GM23338 (cell line): ENCODE measurements around the gene TPX2. TPM values are rescaled to one million over a fixed set of nuclear protein-coding genes. Genes with fewer than 3 reads are reported as not detected.

Experiments
- ATAC-seq: fragments of 200-7000 bp; cut with Tn5 transposase; 3 replicates; pipeline ENCODE4 v1.9.1; 2020
- DNase-seq: peaks from one replicate; pipeline ENCODE4 v3.0.0-alpha.2; 2015; ENCODE audit warnings: low spot score
- H2AFZ ChIP-seq: fragments of 200-600 bp; sonication (generic); 2 replicates; pipeline ENCODE4 v1.8.0; 2016; ENCODE audit warnings: antibody characterized with exemption, mild to moderate bottlenecking, moderate library complexity
- H3F3A ChIP-seq: fragments of 200-600 bp; sonication (generic); replicated peaks from 2 replicates; pipeline ENCODE4 v1.8.0; 2017; ENCODE audit warnings: antibody characterized with exemption, mixed run types, low read depth
- H3K27ac ChIP-seq: fragments of 200-600 bp; sonication (generic); 2 replicates; pipeline ENCODE4 v1.6.1; 2016; ENCODE audit warnings: low read depth
- H3K27me3 ChIP-seq: fragments of 200-600 bp; sonication (generic); 2 replicates; pipeline ENCODE4 v1.8.0; 2016; ENCODE audit warnings: mild to moderate bottlenecking, mixed run types, moderate library complexity; ENCODE audit not compliant: insufficient read depth
- H3K36me3 ChIP-seq: fragments of 200-600 bp; sonication (generic); 2 replicates; pipeline ENCODE4 v1.8.0; 2016; ENCODE audit warnings: mild to moderate bottlenecking; ENCODE audit not compliant: insufficient read depth
- H3K4me1 ChIP-seq: fragments of 200-600 bp; sonication (generic); 2 replicates; pipeline ENCODE4 v1.8.0; 2016; ENCODE audit warnings: mild to moderate bottlenecking, moderate library complexity; ENCODE audit not compliant: insufficient read depth
- H3K4me2 ChIP-seq: fragments of 200-600 bp; sonication (generic); 2 replicates; pipeline ENCODE4 v1.7.1; 2017; ENCODE audit warnings: mixed run types
- H3K4me3 ChIP-seq: fragments of 200-600 bp; sonication (generic); 2 replicates; pipeline ENCODE4 v1.6.1; 2016; ENCODE audit warnings: mixed run types
- H3K79me2 ChIP-seq: fragments of 200-600 bp; sonication (generic); replicated peaks from 2 replicates; pipeline ENCODE4 v1.8.0; 2017; ENCODE audit warnings: mild to moderate bottlenecking; ENCODE audit not compliant: insufficient read depth
- H3K9me2 ChIP-seq: fragments of 200-600 bp; sonication (generic); 2 replicates; pipeline ENCODE4 v1.8.0; 2017; ENCODE audit not compliant: insufficient read depth
- H4K20me1 ChIP-seq: fragments of 200-600 bp; sonication (generic); replicated peaks from 2 replicates; pipeline ENCODE4 v1.8.0; 2017; ENCODE audit warnings: mild to moderate bottlenecking; ENCODE audit not compliant: insufficient read depth
- H3K27ac Mint-ChIP-seq: 2 replicates; pipeline ENCODE4 v1.8.0; 2020; ENCODE audit warnings: inconsistent platforms, mild to moderate bottlenecking, moderate library complexity, mixed read lengths
- H3K27me3 Mint-ChIP-seq: 3 replicates; pipeline ENCODE4 v1.8.0; 2022; ENCODE audit warnings: low read depth, mild to moderate bottlenecking, moderate library complexity, mixed read lengths, inconsistent platforms; ENCODE audit not compliant: insufficient read depth, poor library complexity
- H3K36me3 Mint-ChIP-seq: 3 replicates; pipeline ENCODE4 v1.8.0; 2021; ENCODE audit warnings: low read depth, mild to moderate bottlenecking, inconsistent platforms, moderate library complexity, mixed read lengths
- H3K4me1 Mint-ChIP-seq: 3 replicates; pipeline ENCODE4 v1.8.0; 2020; ENCODE audit warnings: mild to moderate bottlenecking, inconsistent platforms, mixed read lengths
- H3K4me3 Mint-ChIP-seq: 3 replicates; pipeline ENCODE4 v1.8.0; 2021; ENCODE audit warnings: moderate library complexity, mild to moderate bottlenecking, inconsistent platforms, mixed read lengths
- H3K9me3 Mint-ChIP-seq: 3 replicates; pipeline ENCODE4 v1.8.0; 2020; ENCODE audit warnings: moderate library complexity, mild to moderate bottlenecking, inconsistent platforms, mixed read lengths
- CTCF ChIP-seq, 2 experiments: fragments of 200-600 bp in 1 of 2; sonication (generic) in 1 of 2; conservative IDR thresholded peaks; 2 replicates each; pipeline versions ENCODE4 v1.5.1 to v1.6.1; 2016 to 2017; ENCODE audit warnings: antibody characterized with exemption in 2 of 2, low read depth in 2 of 2, mild to moderate bottlenecking in 2 of 2, moderate library complexity in 1 of 2
- ETS1 ChIP-seq: IDR thresholded peaks from 2 replicates; pipeline ENCODE4 v1.6.1; 2016; ENCODE audit warnings: antibody characterized with exemption
- NANOG ChIP-seq: IDR thresholded peaks from 2 replicates; pipeline ENCODE4 v1.6.1; 2016; ENCODE audit warnings: antibody characterized with exemption, borderline replicate concordance
- ZNF114 ChIP-seq: fragments of 250-450 bp; sonication (Bioruptor Pico); IDR thresholded peaks from 2 replicates; pipeline ENCODE4 v1.5.0; 2020; ENCODE audit warnings: mild to moderate bottlenecking, moderate library complexity
- polyA plus RNA-seq: library from polyadenylated mRNA; unstranded; fragments of >200 nt; fragmentation: Nextera tagmentation; extraction: Ambion mirVana; gene quantifications from 2 replicates; pipeline ENCODE4 v1.2.1, GENCODE V29; 2016
- total RNA-seq: library from RNA; depleted of rRNA; stranded (reverse); fragments of >200 nt; shearing (Covaris generic); gene quantifications from 2 replicates; pipeline ENCODE4 v1.2.3, GENCODE V29; 2014
- TF ChIP-seq, protein P1 (sequence below): fragments of 250-450 bp; sonication (Bioruptor Pico); IDR thresholded peaks from 2 replicates; pipeline ENCODE4 v1.5.0; 2020; ENCODE audit warnings: mild to moderate bottlenecking, moderate library complexity
- TF ChIP-seq, protein P2 (sequence below): IDR thresholded peaks from one replicate; pipeline ENCODE4 v1.6.1; 2018; ENCODE audit warnings: antibody characterized with exemption; ENCODE audit not compliant: unreplicated experiment

TPX2 gene
- total and polyA plus RNA-seq, 2 experiments from 2014 or later, result 101 to 159 TPM

- TF ChIP-seq, protein P1, sequence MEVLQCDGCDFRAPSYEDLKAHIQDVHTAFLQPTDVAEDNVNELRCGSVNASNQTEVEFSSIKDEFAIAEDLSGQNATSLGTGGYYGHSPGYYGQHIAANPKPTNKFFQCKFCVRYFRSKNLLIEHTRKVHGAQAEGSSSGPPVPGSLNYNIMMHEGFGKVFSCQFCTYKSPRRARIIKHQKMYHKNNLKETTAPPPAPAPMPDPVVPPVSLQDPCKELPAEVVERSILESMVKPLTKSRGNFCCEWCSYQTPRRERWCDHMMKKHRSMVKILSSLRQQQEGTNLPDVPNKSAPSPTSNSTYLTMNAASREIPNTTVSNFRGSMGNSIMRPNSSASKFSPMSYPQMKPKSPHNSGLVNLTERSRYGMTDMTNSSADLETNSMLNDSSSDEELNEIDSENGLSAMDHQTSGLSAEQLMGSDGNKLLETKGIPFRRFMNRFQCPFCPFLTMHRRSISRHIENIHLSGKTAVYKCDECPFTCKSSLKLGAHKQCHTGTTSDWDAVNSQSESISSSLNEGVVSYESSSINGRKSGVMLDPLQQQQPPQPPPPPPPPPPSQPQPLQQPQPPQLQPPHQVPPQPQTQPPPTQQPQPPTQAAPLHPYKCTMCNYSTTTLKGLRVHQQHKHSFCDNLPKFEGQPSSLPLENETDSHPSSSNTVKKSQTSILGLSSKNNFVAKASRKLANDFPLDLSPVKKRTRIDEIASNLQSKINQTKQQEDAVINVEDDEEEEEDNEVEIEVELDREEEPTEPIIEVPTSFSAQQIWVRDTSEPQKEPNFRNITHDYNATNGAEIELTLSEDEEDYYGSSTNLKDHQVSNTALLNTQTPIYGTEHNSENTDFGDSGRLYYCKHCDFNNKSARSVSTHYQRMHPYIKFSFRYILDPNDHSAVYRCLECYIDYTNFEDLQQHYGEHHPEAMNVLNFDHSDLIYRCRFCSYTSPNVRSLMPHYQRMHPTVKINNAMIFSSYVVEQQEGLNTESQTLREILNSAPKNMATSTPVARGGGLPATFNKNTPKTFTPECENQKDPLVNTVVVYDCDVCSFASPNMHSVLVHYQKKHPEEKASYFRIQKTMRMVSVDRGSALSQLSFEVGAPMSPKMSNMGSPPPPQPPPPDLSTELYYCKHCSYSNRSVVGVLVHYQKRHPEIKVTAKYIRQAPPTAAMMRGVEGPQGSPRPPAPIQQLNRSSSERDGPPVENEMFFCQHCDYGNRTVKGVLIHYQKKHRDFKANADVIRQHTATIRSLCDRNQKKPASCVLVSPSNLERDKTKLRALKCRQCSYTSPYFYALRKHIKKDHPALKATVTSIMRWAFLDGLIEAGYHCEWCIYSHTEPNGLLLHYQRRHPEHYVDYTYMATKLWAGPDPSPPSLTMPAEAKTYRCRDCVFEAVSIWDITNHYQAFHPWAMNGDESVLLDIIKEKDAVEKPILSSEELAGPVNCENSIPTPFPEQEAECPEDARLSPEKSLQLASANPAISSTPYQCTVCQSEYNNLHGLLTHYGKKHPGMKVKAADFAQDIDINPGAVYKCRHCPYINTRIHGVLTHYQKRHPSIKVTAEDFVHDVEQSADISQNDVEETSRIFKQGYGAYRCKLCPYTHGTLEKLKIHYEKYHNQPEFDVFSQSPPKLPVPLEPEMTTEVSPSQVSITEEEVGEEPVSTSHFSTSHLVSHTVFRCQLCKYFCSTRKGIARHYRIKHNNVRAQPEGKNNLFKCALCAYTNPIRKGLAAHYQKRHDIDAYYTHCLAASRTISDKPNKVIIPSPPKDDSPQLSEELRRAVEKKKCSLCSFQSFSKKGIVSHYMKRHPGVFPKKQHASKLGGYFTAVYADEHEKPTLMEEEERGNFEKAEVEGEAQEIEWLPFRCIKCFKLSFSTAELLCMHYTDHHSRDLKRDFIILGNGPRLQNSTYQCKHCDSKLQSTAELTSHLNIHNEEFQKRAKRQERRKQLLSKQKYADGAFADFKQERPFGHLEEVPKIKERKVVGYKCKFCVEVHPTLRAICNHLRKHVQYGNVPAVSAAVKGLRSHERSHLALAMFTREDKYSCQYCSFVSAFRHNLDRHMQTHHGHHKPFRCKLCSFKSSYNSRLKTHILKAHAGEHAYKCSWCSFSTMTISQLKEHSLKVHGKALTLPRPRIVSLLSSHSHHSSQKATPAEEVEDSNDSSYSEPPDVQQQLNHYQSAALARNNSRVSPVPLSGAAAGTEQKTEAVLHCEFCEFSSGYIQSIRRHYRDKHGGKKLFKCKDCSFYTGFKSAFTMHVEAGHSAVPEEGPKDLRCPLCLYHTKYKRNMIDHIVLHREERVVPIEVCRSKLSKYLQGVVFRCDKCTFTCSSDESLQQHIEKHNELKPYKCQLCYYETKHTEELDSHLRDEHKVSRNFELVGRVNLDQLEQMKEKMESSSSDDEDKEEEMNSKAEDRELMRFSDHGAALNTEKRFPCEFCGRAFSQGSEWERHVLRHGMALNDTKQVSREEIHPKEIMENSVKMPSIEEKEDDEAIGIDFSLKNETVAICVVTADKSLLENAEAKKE (CRISPR knock-in tag), result no peak
- TF ChIP-seq ZNF114 (CRISPR knock-in tag), result no peak
- TF ChIP-seq, protein P2, sequence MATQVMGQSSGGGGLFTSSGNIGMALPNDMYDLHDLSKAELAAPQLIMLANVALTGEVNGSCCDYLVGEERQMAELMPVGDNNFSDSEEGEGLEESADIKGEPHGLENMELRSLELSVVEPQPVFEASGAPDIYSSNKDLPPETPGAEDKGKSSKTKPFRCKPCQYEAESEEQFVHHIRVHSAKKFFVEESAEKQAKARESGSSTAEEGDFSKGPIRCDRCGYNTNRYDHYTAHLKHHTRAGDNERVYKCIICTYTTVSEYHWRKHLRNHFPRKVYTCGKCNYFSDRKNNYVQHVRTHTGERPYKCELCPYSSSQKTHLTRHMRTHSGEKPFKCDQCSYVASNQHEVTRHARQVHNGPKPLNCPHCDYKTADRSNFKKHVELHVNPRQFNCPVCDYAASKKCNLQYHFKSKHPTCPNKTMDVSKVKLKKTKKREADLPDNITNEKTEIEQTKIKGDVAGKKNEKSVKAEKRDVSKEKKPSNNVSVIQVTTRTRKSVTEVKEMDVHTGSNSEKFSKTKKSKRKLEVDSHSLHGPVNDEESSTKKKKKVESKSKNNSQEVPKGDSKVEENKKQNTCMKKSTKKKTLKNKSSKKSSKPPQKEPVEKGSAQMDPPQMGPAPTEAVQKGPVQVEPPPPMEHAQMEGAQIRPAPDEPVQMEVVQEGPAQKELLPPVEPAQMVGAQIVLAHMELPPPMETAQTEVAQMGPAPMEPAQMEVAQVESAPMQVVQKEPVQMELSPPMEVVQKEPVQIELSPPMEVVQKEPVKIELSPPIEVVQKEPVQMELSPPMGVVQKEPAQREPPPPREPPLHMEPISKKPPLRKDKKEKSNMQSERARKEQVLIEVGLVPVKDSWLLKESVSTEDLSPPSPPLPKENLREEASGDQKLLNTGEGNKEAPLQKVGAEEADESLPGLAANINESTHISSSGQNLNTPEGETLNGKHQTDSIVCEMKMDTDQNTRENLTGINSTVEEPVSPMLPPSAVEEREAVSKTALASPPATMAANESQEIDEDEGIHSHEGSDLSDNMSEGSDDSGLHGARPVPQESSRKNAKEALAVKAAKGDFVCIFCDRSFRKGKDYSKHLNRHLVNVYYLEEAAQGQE, result no peak
- TF ChIP-seq NANOG, result no peak
These were observed 47.3 kb upstream of the TPX2 start (continued) for GRCh38 chr20:31691646-31692275.

GRCh38 chr20:31693402-31693801 lies 45.7 kb upstream of the TPX2 start:
- Histone ChIP-seq H3K79me2 (peaks cover 89% of the 10 kb centered on the region), H3K27ac (peak overlapping the region; percentile 68), H3K36me3 (peaks cover 5% of the 10 kb centered on the region; the same call in 1 of the 2 replicates), H3K27me3 (no peaks in the 10 kb centered on the region), H4K20me1 (peaks cover 10% of the 10 kb centered on the region), H3K4me3 (no peak overlapping the region), H3F3A (peaks cover 23% of the 10 kb centered on the region), H3K4me1 (peaks cover 32% of the 10 kb centered on the region), H2AFZ (no peak overlapping the region), H3K4me2 (peak overlapping the region; percentile 71), H3K9me2 (no peaks in the 10 kb centered on the region)
- Mint-ChIP-seq H3K27me3 (peaks cover 10% of the 10 kb centered on the region), H3K4me1 (peaks cover 40% of the 10 kb centered on the region), H3K36me3 (peaks cover 21% of the 10 kb centered on the region), H3K9me3 (no peaks in the 10 kb centered on the region; the same call in 1 of the 3 replicates), H3K4me3 (no peak overlapping the region), H3K27ac (no peak overlapping the region)
- peak in 1 of 2 experiments; percentile 11; a peak in 2 of 4 replicates for TF ChIP-seq CTCF (conservative IDR thresholded peaks at IDR 0.05; ENCODE audit: low read depth in 2 of 2)
- TF ChIP-seq ETS1, result no peak
- ATAC-seq (no peak), DNase-seq (no peak)
